Right atrium auricular region (tissue), 2 donors: ENCODE measurements around the gene REST. TPM values are rescaled to one million over a fixed set of nuclear protein-coding genes. Genes with fewer than 3 reads are reported as not detected.

ENCODE experiments used
- DNase-seq: peaks from one replicate; pipeline ENCODE4 v3.0.0-alpha.2; 2019; ENCODE audit warnings: low spot score
- H3K27ac ChIP-seq, 2 donors: fragments of 200-600 bp; sonication (generic); 1 replicate in 1 of 2; 2 replicates in 1 of 2; pipeline ENCODE4 v1.5.1; 2016 to 2019
- H3K27me3 ChIP-seq, 2 donors: fragments of 200-600 bp; sonication (generic); one replicate each; pipeline versions ENCODE4 v1.5.1 to v1.6.0; 2017 to 2019
- H3K36me3 ChIP-seq: fragments of 200-600 bp; sonication (generic); one replicate; pipeline ENCODE4 v1.5.1; 2016
- H3K4me1 ChIP-seq, 2 donors: fragments of 200-600 bp; sonication (generic); one replicate each; pipeline versions ENCODE4 v1.5.1 to v1.6.0; 2017 to 2019
- H3K4me3 ChIP-seq, 2 donors: fragments of 200-600 bp; sonication (generic); 1 replicate in 1 of 2; 2 replicates in 1 of 2; pipeline ENCODE4 v1.5.1; 2017 to 2019; ENCODE audit warnings: mild to moderate bottlenecking in 1 of 2, moderate library complexity in 1 of 2
- H3K9me3 ChIP-seq, 2 donors: fragments of 200-600 bp; sonication (generic); one replicate each; pipeline ENCODE4 v1.5.1; 2019
- CTCF ChIP-seq, 2 donors: fragments of 200-600 bp; sonication (generic); IDR thresholded peaks; one replicate each; pipeline ENCODE4 v1.5.1; 2019; ENCODE audit warnings: antibody characterized with exemption in 2 of 2
- total RNA-seq, 2 donors: library from RNA; depleted of rRNA; stranded (reverse); fragments of >200 nt; gene quantifications; one replicate each; pipeline ENCODE4 v1.1.0, GENCODE V29; 2016

REST gene
- total RNA-seq, 2 donors from 2014 or later: 25.4 to 27.8 TPM

- no peaks in the 10 kb centered on the region for H3K36me3 ChIP-seq
- H3K27me3 ChIP-seq: no peaks in the 10 kb centered on the region
- no peak overlapping the region for H3K27ac ChIP-seq
- DNase-seq: no peak
- no peaks in the 10 kb centered on the region for H3K9me3 ChIP-seq
- no peak overlapping the region for H3K4me3 ChIP-seq
- peaks cover 0 to 18% of the 10 kb centered on the region in 2 donors for H3K4me1 ChIP-seq
- TF ChIP-seq CTCF (IDR thresholded peaks at IDR 0.05): no peak
These were observed 1.9 kb upstream of the REST start for GRCh38 chr4:56905796-56906195.

GRCh38 chr4:56906489-56907393, 959 bp upstream of the REST start:
- Histone ChIP-seq H3K36me3 (no peaks in the 10 kb centered on the region), H3K9me3 (no peaks in the 10 kb centered on the region), H3K4me1 (peaks cover 0 to 27% of the 10 kb centered on the region in 2 donors), H3K27me3 (no peaks in the 10 kb centered on the region), H3K4me3 (peak overlapping the region; percentile 67 to 84), H3K27ac (peak overlapping the region; percentile 94 to 98)
- DNase-seq: no peak
- TF ChIP-seq CTCF (IDR thresholded peaks at IDR 0.05): no peak

DNA sequence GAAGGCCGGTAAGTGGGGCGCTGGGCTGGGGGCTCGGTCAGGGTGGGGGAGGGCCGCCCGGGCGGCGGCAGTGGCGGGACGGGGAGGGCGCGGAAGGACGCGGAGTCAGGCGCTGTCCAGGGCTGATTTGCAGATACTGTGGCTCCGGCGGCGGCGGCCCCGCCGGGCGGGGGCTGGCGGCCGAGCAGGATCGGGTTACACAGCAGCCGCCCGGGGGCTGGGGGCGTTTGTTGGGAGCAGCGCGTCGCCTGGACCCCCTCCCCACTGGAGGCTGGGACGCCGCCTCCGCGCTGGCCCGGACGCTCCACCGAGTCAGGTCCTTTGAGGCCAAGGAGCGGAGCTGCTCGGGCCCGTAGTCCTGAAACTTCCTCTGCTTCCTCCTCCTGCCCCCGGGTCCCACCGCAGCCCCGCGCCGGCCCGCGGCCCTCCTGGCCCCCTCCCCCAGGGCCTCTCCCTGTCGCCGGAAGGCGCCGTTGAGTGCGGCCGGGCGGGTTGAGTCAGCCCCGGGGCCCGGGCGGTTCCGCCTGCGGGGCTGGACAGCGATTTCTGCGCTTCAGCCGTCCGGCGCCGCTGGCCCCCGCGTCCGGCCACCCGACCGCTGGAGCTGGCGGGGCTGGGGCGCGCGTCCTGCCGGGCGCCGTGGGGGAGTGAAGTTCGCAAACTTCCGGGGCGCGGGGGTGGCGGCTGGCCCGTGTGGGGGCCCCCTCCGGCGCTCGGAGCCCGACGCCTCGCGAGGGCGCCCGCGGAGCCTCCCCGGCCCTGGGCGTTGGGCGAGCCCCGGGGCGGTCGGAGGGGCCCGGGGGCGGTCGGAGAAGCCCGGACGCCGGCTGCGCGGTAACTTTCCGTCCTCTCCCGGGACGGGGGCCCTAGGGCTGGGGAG, 746 bp downstream of the REST start:
- H3K36me3 ChIP-seq: no peaks in the 10 kb centered on the region
- H3K27me3 ChIP-seq: no peaks in the 10 kb centered on the region
- peak overlapping the region; percentile 94 to 98 for H3K27ac ChIP-seq
- peaks cover 0 to 30% of the 10 kb centered on the region in 2 donors for H3K4me1 ChIP-seq
- peak; percentile 61 for DNase-seq
- H3K9me3 ChIP-seq: no peaks in the 10 kb centered on the region
- peak in 1 of 2 donors; percentile 18 for TF ChIP-seq CTCF (IDR thresholded peaks at IDR 0.05)
- H3K4me3 ChIP-seq: peak overlapping the region; percentile 67 to 84

GRCh38 chr4:56909086-56909894, 1.6 kb downstream of the REST start:
- H3K4me3 ChIP-seq: peak overlapping the region; percentile 67 to 84
- H3K9me3 ChIP-seq: no peaks in the 10 kb centered on the region
- H3K27ac ChIP-seq: peak overlapping the region; percentile 94 to 98
- no peaks in the 10 kb centered on the region for H3K36me3 ChIP-seq
- peaks cover 0 to 34% of the 10 kb centered on the region in 2 donors for H3K4me1 ChIP-seq
- no peak for TF ChIP-seq CTCF (IDR thresholded peaks at IDR 0.05)
- no peaks in the 10 kb centered on the region for H3K27me3 ChIP-seq
- DNase-seq: peak; percentile 63
